ENCODE data around the gene CDH16. TPM values are rescaled to one million over a fixed set of nuclear protein-coding genes. Genes with fewer than 3 reads are reported as not detected.

CDH16 gene
- total and polyA plus RNA-seq, 2 of the 13 experiments (the other 11 are each of a cell fraction or from before 2014, with no cell fraction given): 2.7 to 3.9 TPM

- TF ChIP-seq ELF3 (CRISPR knock-in tag; IDR thresholded peaks at IDR 0.05) (peak; percentile 44; the same call in 1 of the 2 replicates), ZNF790 (CRISPR knock-in tag; IDR thresholded peaks at IDR 0.05; ENCODE audit: borderline replicate concordance) (no peak), RERE (CRISPR knock-in tag; IDR thresholded peaks at IDR 0.05; ENCODE audit: low read depth) (no peak), ZNF530 (CRISPR knock-in tag; IDR thresholded peaks at IDR 0.05; ENCODE audit: low read depth) (no peak), ZNF614 (CRISPR knock-in tag; IDR thresholded peaks at IDR 0.05; ENCODE audit: borderline replicate concordance) (peak; percentile 84), ARID3A (IDR thresholded peaks at IDR 0.05; ENCODE audit: low read depth, low read length) (0 out of 2 replicates have a peak, but pooled peaks have one; percentile 13), ZNF773 (CRISPR knock-in tag; IDR thresholded peaks at IDR 0.05; ENCODE audit: borderline replicate concordance) (no peak), ARHGAP35 (CRISPR knock-in tag; IDR thresholded peaks at IDR 0.05; ENCODE audit: borderline replicate concordance) (no peak), KAT8 (CRISPR knock-in tag; IDR thresholded peaks at IDR 0.05) (peak; percentile 41; the same call in 1 of the 2 replicates), YEATS2 (CRISPR knock-in tag; IDR thresholded peaks at IDR 0.05; ENCODE audit: borderline replicate concordance) (peak; percentile 69; the same call in 1 of the 2 replicates), TP53 (CRISPR knock-in tag; conservative IDR thresholded peaks at IDR 0.05) (no peak), SMAD1 (CRISPR knock-in tag; IDR thresholded peaks at IDR 0.05; ENCODE audit: borderline replicate concordance, low read depth) (no peak), GATAD2A (CRISPR knock-in tag; IDR thresholded peaks at IDR 0.05) (peak; percentile 76), SOX13 (IDR thresholded peaks at IDR 0.05) (no peak), SOX13 (CRISPR knock-in tag; conservative IDR thresholded peaks at IDR 0.05 in 1 of 2, IDR thresholded peaks at IDR 0.05 in 1 of 2) (0 out of 4 replicates have a peak, but pooled peaks of 1 of the 2 experiments have one; percentile 20), IRF2 (CRISPR knock-in tag; IDR thresholded peaks at IDR 0.05) (peak; percentile 67; the same call in 1 of the 2 replicates), SMC3 (IDR thresholded peaks at IDR 0.05; ENCODE audit: low read length) (peak; percentile 93), EZH2 (conservative IDR thresholded peaks at IDR 0.05; ENCODE audit: low read depth, low read length) (no peak), NR2F6 (IDR thresholded peaks at IDR 0.05) (no peak), NR2F6 (CRISPR knock-in tag; IDR thresholded peaks at IDR 0.05) (peak; percentile 61), ZNF800 (CRISPR knock-in tag; IDR thresholded peaks at IDR 0.05) (peak; percentile 28; the same call in 1 of the 2 replicates), KAT7 (CRISPR knock-in tag; IDR thresholded peaks at IDR 0.05; ENCODE audit: borderline replicate concordance) (no peak), SP1 (IDR thresholded peaks at IDR 0.05) (no peak), SP1 (CRISPR knock-in tag; IDR thresholded peaks at IDR 0.05) (no peak)
Observed at GRCh38 chr16:66954097-66954659, 35.5 kb upstream of the CDH16 start (continued).

All from HepG2 (cell line).